GM21390 (cell line): Measurements from ENCODE around the gene CIC.
A peak's percentile ranks its signal among the peaks of the same experiment; 100 is the strongest.

Source experiments
- ATAC-seq: cut with Tn5 transposase; IDR thresholded peaks from one replicate; pipeline ENCODE4 v1.9.1; 2021; ENCODE audit not compliant: unreplicated experiment

The CIC gene

DNA sequence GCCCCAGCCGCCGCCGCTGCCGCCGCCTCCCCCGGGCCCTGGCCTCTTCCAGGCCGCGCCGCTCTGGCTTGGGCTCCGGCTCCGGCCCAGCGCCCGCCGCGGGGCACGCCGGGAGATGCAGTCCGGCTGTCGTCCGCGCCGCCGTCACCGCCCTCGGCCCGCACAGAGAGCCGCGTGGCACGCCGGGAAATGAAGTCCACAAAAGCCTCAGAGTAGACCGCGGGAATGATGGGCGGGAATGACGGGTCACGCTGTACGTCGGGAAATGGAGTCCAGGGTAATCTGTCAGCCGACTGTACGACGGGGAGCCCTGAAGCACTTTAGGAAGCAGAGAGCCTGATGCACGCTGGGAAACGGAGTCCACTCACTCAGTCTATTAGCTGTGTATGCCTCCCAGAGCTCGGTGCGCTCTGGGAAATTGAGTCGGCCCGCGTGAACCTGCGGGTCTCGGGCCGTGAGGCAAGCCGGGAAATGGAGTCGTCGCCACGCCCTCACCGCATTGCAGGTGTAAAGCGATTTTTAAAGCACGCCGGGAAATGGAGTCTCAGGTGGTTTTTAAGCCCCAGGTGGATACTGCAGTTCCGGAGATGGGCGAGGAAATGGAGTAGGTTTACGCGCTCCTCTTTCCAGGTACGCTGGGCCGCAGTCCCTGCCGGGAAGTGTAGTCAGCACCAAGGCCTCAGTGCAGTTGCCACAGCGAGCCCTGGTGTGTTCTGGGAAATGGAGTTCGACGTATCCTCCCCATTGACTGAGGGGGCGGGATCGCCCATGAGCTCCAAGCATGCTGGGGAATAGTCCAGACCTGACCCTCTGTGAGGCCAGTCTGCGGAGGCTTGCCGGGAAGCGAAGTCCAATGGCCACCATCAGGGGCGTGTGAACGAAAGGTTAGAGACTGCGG is 26.3 kb upstream of the CIC start, which contains the start of gene GSK3A:
TSS of gene GSK3A (minus strand) at position 91 of the 898 bp plus-strand sequence. CDS start 137 bp downstream, outside the sequence.
- peak; percentile 50 for ATAC-seq

DNA sequence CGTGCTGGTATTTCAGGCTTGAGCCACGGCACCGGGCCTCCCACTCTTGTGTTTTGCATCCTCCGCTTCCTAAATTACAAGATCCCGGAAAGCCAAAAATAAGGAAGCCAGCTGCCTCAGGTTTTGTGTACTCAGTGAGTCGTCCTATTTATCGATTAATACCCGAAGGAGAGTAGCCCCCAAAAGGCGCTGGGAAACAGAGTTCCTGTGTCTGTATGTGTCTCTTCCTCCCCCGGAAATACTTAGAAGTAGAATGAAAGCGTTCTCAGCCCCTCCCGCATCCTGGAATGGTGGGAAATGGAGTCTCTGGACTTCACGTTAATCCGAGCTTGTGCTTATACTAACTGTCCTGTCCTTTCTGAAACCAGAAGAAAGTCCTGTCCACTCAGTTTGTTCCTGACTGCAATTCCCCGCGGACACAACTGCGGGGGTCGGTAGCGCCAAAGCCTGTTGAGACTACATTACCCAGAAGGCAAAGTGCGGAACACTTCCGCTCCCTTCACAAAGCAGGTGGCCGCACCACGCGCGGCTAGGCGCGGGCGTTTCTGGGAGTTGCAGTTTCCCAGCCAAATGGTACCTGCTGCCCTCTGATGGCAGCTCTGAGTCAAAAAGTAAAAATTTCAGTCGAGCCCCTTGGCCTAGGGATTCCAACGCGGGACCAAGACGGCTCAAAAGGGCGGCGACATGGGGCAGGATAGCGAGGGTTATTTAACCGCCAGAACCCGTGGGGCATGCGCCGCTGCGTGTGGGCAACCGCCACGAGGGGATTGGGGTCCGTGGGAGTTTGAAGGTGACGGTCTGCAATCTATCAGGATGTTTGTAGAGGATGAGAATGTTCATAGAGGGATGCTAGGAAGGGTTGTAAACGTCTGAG is 24.5 kb upstream of the CIC start:
- ATAC-seq = peak; percentile 32

GRCh38 chr19:42245231-42245630 is 23.8 kb upstream of the CIC start:
- no peak for ATAC-seq

DNA sequence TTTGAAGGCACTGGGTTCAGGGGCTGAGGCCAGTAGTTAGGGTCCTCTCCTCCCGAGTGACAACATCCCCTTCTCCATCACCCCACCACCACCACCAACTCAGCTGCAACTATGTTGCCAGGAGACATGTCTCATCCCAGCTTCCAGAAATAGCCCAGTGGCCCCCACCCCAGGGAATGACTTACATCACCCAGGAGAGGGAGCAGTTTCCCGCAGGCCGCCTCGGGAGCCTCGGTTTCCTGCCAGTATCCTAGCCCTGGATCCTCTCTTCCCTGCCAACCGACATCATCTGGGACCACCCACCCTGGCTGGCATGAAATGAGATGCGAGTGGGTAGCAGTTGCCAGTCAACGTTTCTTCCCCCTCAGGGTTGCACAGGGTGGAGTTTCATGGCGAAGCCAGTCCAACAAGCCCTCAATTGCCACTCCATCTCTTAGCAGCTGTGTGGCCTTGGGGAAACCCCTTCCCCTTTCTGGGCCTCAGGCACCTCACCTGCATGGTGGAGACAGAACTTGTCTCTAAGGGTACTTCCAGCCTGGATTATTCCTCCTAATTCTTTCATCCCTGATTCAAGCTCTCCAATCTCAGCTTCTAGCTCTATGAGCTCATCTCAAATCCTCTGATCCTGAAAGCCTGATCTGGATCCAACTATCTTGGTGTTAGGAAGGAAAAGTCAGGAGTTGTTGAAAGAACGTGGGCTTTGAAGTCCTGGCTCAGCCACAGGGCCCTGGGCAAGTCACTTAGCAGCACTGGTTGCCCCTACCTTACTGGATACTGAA is 22.7 kb upstream of the CIC start:
- ATAC-seq = no peak

- ATAC-seq = no peak
Measured at GRCh38 chr19:42246922-42247639, 22.0 kb upstream of the CIC start.

- ATAC-seq = no peak
Measured at GRCh38 chr19:42247640-42248199, 21.3 kb upstream of the CIC start.

DNA sequence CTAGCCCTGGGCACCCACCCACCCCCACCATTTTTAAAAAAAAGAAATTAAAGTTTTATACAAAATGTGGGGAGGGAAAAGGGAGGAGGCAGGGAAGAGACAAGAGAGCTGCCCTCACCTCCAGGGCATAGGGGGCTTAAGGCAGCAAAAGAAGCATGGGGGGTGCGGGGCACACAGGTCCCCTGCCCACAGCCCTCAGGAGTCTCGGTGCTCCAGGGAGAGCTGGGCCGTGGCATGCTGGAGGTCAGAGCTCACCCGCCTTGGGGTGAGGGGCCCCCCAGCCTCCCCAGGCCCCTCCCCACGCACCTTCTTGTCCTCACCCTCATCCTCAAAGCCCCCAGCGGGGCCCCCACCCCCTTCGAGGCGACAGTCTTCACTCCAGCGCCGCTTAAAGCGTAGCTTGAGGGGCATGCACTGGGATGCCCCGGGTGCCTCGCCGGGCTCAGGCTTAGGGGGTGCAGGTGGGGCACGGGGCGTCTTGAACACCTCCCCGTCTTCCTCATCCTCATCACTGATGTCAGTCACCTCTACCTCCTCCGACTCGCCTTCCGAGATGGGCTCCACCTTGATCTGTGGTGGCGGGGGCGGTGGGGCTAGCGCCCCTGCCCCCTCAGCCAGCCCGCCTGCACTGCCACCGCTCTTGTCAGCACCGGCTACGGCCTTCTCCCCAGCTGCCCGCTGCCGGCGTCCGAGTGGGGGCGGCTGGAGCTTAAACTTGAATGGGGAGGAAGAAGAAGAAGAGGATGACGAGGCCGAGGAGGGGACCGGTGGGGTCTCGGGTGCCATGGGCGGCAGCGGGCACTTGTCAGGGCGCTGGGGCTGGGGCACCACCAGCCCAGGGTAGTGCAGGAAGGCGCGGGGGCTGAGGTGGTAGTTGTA is 20.5 kb upstream of the CIC start:
- ATAC-seq = no peak

GRCh38 chr19:42249149-42249750 is 19.8 kb upstream of the CIC start:
- no peak for ATAC-seq

DNA sequence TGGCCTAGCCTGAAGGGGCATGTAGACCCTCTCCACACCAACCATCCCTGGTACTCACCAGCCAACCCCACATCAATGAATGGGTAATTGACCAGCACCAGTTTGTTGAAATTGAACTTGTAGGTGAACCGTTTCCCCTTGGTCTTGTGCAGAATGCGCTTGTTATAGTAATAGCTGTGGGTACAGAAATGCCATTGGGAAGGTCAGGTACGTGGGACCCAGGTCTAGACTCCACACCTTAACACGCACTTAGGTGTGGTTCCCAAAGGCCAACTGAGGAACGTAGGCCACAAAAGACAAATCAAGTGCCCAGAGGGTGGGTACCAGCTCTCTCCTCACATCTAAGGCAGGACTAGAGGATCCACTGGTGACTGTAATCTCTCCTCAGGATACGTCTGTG is 19.3 kb upstream of the CIC start:
- ATAC-seq = no peak

GRCh38 chr19:42250183-42250665 is 18.8 kb upstream of the CIC start:
- no peak for ATAC-seq

DNA sequence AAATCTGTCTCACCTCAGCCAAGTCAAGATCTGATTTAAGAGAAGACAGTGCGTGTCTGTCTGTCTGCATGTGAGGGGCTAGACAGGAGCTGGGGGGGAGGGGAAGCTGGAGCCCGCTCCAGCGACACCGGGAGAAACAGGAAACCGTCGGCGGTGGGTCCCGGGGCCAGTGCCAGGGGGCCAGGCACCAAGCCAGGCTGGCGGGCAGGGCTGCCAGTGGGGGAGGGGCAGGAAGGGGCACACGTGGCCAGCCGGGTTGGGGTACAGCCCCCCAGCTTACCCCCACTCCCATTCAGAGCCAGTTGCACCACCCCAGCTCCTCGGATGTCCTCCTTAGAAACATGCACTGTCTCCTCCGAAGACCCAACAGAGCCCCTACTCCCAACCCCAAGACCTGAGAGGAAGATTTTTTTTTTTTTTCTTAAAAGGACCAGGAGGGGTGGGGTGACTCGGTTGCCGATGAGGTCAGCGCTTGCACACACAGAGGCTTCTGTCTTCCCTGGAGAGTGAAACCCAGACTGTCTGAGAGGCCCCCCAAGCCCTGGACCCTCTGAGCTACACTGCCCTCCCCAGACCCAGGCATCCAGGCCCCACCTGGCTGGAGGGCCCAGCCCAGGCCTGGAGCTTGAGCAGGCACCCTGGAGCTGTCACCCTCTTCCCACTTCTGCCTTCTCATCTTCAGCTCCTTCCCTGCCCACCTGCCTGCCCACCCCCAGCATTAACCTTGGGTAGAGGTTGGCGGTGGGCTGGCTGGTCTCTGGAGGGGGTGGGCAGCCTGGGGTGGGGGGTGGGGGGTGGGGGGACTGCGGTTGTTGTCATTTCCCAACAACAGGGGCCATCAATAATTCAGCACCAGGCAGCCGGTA is 18.2 kb upstream of the CIC start:
- ATAC-seq = no peak

DNA sequence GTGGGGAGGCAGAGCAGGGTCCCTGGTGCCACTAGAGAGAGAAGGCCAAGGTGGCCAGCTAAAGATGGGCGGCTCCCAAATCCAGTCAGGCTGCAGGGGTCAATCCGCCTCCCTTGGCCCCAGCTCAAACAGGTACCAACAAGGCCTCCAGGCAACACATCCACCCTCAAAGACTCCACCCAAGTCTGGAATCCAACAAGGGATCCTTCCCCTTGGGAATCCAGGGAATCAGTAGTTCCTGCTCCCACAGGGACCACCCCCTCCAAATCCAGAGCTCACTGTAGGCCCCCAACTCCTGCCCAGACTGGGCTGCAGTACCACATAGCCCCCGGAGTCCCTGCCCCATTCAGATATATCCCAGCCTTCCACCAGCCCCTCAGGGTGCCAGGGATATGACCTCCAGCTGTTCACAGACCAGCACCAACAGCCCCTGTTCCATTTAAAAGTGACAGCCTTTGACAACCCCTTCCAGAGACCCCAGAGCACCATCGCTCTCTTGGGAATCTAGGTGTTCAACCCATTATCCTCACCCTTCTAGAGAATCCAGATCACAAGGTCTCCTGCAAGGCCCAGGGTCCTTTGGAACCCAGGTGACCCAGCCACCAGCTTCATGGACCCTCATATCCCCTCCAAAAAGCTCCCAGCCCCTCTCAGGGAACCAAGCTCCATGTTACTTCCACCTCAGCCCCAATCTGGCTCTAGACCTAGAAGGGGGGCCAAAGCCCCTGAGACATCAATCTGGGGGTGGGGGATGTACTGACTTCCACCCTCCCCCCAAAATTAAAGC is 17.3 kb upstream of the CIC start:
- ATAC-seq = no peak

DNA sequence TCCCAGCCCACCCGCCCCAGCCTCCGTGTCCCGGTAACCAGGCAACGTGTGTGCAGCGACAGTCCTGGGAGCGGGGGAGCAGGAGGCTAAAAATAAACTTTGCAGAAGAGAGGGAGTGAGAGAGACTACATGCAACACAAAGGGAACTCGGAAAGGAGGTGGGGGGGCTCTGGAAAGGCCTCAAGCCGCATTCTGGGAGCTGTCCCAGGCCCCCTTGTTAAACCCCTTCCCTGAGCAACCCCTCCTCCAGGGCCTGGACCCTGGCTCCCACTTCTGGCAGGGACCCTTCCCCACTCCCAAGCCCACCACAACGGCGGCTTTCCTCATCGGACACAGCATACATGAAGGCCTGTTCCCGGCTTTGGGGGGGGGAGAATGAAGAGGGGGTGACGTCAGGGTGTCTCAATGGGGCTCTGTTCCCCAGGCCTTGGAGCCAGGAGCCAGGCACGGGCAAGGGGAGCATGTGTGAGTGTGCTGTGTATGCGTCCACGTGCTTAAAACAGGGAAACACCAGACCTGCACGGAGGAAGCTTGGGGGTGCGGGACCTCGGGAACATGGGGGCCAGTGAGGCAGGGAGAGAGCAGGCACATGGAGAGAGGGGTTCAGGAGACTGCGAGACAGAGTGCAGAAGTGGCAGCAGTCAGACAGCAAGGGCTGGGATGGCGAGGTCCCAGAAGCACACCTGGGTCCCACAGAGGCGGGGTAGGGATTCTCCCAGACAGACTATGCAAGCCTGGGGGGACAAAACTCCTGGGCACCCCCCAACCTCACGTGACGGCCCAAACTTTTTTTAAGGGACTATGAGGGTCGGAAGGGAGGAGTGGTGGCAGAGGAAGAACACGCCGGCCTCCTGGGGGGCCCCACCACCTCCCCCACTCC is 16.4 kb upstream of the CIC start:
- no peak for ATAC-seq

DNA sequence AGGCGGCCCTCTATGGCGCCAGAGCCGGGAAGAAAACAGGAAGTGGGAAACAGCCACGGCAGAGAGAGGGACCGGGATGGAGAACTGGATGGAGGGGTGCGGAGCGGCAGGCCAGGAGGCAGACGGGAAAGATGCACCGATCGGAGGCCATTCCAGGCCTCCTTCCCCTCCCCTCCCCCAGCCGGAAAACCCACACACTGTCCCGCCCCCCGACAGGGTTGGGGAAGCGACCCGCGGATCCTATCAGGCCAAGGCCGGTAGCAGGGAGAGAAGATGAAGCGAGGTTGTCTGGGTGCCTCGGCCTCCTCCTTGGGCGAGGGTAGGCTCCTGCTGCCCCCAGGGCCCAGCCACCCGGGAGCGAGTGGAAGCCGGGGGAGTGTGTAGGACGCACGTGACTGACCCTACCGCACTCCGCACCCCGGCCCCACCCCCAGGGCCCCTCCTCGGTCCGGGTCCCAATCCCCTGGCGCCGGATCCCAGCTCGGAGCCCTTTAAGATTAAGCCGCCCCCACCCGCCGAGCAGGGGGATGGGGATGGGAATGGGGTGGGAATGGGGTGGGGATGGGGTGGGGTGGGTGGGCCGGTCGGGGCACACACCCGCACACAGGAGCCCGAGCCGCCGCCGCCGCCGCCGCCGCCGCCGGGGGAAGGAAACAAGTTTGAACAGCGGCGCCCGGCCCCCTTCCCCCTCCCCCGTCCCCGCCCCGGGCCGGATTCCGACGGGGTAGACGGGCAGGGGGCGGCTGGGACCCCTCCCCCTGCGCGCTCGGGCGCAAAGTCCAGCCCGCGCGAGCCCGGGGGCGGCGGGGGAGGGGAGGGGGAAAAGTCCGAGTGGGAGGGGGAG is 15.6 kb upstream of the CIC start:
- ATAC-seq = no peak
